GM10847 (cell line): ENCODE results near the gene CUBN.

ENCODE experiments used
- POLR2A ChIP-seq: IDR thresholded peaks from 2 replicates; pipeline ENCODE4 v1.6.1; 2011; ENCODE audit not compliant: insufficient read length; ENCODE audit errors: extremely low read depth

Gene CUBN

GRCh38 chr10:17053513-17053912 is 76.1 kb downstream of the CUBN start:
- no peak for TF ChIP-seq POLR2A

- no peak for TF ChIP-seq POLR2A
Measured at GRCh38 chr10:17053061-17053460, 76.5 kb downstream of the CUBN start.

GRCh38 chr10:17051851-17052250 is 77.8 kb downstream of the CUBN start:
- TF ChIP-seq POLR2A = no peak

- no peak for TF ChIP-seq POLR2A
Measured at GRCh38 chr10:17049195-17049594, 80.4 kb downstream of the CUBN start.

GRCh38 chr10:17047908-17048307 is 81.7 kb downstream of the CUBN start:
- no peak for TF ChIP-seq POLR2A

GRCh38 chr10:17046989-17047388 is 82.6 kb downstream of the CUBN start:
- no peak for TF ChIP-seq POLR2A

- no peak for TF ChIP-seq POLR2A
Measured at GRCh38 chr10:17043586-17043985, 86.0 kb downstream of the CUBN start.

- no peak for TF ChIP-seq POLR2A
Measured at GRCh38 chr10:17041626-17042520, 87.7 kb downstream of the CUBN start.

- no peak for TF ChIP-seq POLR2A
Measured at GRCh38 chr10:17038627-17039026, 91.0 kb downstream of the CUBN start.

GRCh38 chr10:17037910-17038309 is 91.7 kb downstream of the CUBN start:
- no peak for TF ChIP-seq POLR2A

- TF ChIP-seq POLR2A = no peak
Measured at GRCh38 chr10:17035446-17035845, 94.2 kb downstream of the CUBN start.

- TF ChIP-seq POLR2A = no peak
Measured at GRCh38 chr10:17033529-17034260, 95.9 kb downstream of the CUBN start.

GRCh38 chr10:17031637-17032635 is 97.7 kb downstream of the CUBN start:
- TF ChIP-seq POLR2A = no peak

GRCh38 chr10:17029581-17030271 is 99.9 kb downstream of the CUBN start:
- TF ChIP-seq POLR2A = no peak

GRCh38 chr10:17029239-17029580 is 100.4 kb downstream of the CUBN start:
- TF ChIP-seq POLR2A = no peak
